MG63 (cell line): Measurements from ENCODE around the gene GAGE1. TPM values are rescaled to one million over a fixed set of nuclear protein-coding genes. Genes with fewer than 3 reads are reported as not detected.

Source experiments
- total RNA-seq: library from RNA; depleted of rRNA; stranded (reverse); fragments of >200 nt; shearing (Covaris generic); gene quantifications from 2 replicates; pipeline ENCODE4 v1.2.3, GENCODE V29; 2014; ENCODE audit warnings: low replicate concordance; rRNA removed

Gene GAGE1
- total RNA-seq, 1 experiment from 2014 or later = not detected

Other genes with a start within 250 kb of the GAGE1 start
- gene GAGE12C, start 66.8 kb upstream of the GAGE1 start, total RNA-seq = not detected in 2 replicates
- gene GAGE12D, start 57.3 kb upstream of the GAGE1 start, total RNA-seq = not detected in 2 replicates
- not detected in 2 replicates for gene GAGE12E, start 47.7 kb upstream of the GAGE1 start, total RNA-seq
- gene GAGE12F, start 38.2 kb upstream of the GAGE1 start, total RNA-seq = not detected in 2 replicates
- not detected in 2 replicates for gene GAGE12G, start 28.6 kb upstream of the GAGE1 start, total RNA-seq
- gene GAGE12H, start 19.1 kb upstream of the GAGE1 start, total RNA-seq = not detected in 2 replicates
- not detected in 2 replicates for gene GAGE2A, start 9.5 kb upstream of the GAGE1 start, total RNA-seq
- gene PAGE1, start 97.0 kb downstream of the GAGE1 start, total RNA-seq = not detected in 2 replicates
- not detected in 2 replicates for gene PAGE4, start 230.3 kb downstream of the GAGE1 start, total RNA-seq